Adrenal gland (tissue), 5 donors: ENCODE data around the gene MCTP2.

Experiments used
- POLR2A ChIP-seq, 2 donors: fragments of 450-650 bp; IDR thresholded peaks; one replicate each; pipeline ENCODE4 v1.6.1; 2017; ENCODE audit warnings: antibody characterized with exemption in 2 of 2, mild to moderate bottlenecking in 2 of 2, moderate library complexity in 1 of 2
- TF ChIP-seq, protein P1 (sequence below), 6 experiments: fragments of 450-650 bp in 4 of 6; fragments of 200-600 bp in 2 of 6; sonication (generic) in 1 of 6; IDR thresholded peaks; 1 replicate in 5 of 6; 2 replicates in 1 of 6; pipeline versions ENCODE4 v1.5.1 to v1.8.0; 2016 to 2021; ENCODE audit warnings: antibody characterized with exemption in 6 of 6, mild to moderate bottlenecking in 2 of 6, moderate library complexity in 1 of 6
- donor health status: DM: no; HTN: no; CAD: no.

DNA sequence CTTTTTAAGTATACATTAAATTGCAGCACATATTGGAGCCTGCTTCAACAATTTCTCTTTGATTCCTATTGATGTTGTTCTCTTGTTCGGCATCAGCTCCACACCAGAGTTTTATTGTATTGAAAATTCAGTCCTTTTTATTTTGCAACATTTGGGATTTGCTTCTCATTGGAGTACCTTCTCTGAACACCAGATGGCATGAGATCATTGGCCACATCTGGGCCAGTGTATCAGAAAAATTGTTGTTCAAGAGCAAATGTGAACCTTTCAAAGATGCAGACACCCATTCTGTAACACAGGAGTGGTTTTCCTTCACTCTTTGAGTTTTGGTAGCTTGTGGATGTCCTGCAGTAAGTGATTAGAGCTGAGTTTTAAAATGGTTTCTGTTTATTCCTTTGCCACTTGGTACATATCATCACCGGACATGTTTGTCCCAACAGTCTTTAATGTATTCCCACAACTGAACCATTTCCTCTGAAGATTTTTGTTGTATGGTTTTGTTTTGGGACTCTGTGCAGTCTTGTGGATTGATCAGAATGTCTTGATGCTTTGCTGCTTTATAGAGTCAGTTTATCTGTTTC lies 96.1 kb downstream of the MCTP2 start:
- TF ChIP-seq, protein P1, sequence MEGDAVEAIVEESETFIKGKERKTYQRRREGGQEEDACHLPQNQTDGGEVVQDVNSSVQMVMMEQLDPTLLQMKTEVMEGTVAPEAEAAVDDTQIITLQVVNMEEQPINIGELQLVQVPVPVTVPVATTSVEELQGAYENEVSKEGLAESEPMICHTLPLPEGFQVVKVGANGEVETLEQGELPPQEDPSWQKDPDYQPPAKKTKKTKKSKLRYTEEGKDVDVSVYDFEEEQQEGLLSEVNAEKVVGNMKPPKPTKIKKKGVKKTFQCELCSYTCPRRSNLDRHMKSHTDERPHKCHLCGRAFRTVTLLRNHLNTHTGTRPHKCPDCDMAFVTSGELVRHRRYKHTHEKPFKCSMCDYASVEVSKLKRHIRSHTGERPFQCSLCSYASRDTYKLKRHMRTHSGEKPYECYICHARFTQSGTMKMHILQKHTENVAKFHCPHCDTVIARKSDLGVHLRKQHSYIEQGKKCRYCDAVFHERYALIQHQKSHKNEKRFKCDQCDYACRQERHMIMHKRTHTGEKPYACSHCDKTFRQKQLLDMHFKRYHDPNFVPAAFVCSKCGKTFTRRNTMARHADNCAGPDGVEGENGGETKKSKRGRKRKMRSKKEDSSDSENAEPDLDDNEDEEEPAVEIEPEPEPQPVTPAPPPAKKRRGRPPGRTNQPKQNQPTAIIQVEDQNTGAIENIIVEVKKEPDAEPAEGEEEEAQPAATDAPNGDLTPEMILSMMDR (IDR thresholded peaks at IDR 0.05), result peak; percentile 50 to 68 (median 59)
- TF ChIP-seq POLR2A (IDR thresholded peaks at IDR 0.05), result no peak
